HepG2 (cell line): ENCODE measurements around the gene INHA. TPM values are rescaled to one million over a fixed set of nuclear protein-coding genes. Genes with fewer than 3 reads are reported as not detected.

ENCODE experiments used
- CCAR2 ChIP-seq: fragments of 200-400 bp; formaldehyde crosslinking; optimal IDR thresholded peaks from 2 replicates; pipeline ENCODE3; 2018; ENCODE audit warnings: low read depth, mild to moderate bottlenecking, low read length, moderate library complexity
- CEBPB ChIP-seq: IDR thresholded peaks from 2 replicates; pipeline ENCODE4 v1.6.1; 2011; ENCODE audit warnings: low read depth, low read length, improper control_type of control experiment, borderline replicate concordance
- CERS6 ChIP-seq: sonication (generic); formaldehyde crosslinking; IDR thresholded peaks from 2 replicates; pipeline ENCODE4 v1.5.0; 2020; ENCODE audit warnings: missing genetic modification reagents
- CHD4 ChIP-seq: fragments of 200-600 bp; sonication (generic); IDR thresholded peaks from 2 replicates; pipeline ENCODE4 v1.7.0; 2017; ENCODE audit warnings: mild to moderate bottlenecking, low read length, borderline replicate concordance
- ELF4 ChIP-seq: sonication (generic); formaldehyde crosslinking; IDR thresholded peaks from 2 replicates; pipeline ENCODE4 v1.5.0; 2020; ENCODE audit warnings: missing genetic modification reagents, mild to moderate bottlenecking, moderate library complexity, borderline replicate concordance
- GPN1 ChIP-seq: sonication (generic); formaldehyde crosslinking; IDR thresholded peaks from 2 replicates; pipeline ENCODE4 v1.5.1; 2020; ENCODE audit warnings: missing genetic modification reagents, borderline replicate concordance
- IRF1 ChIP-seq: sonication (generic); formaldehyde crosslinking; IDR thresholded peaks from 2 replicates; pipeline ENCODE4 v1.4.0; 2020; ENCODE audit warnings: low read depth, mild to moderate bottlenecking, missing genetic modification reagents
- KDM3A ChIP-seq: IDR thresholded peaks from 2 replicates; pipeline ENCODE4 v1.6.1; 2018; ENCODE audit warnings: low read depth, missing compliant biosample characterization
- RORA ChIP-seq: sonication (generic); formaldehyde crosslinking; IDR thresholded peaks from 2 replicates; pipeline ENCODE4 v1.5.0; 2020; ENCODE audit warnings: mild to moderate bottlenecking, missing genetic modification reagents, moderate library complexity
- SMAD1 ChIP-seq: sonication (generic); formaldehyde crosslinking; IDR thresholded peaks from 2 replicates; pipeline ENCODE4 v1.4.0; 2020; ENCODE audit warnings: missing genetic modification reagents, low read depth, mild to moderate bottlenecking, borderline replicate concordance
- TEF ChIP-seq: sonication (generic); formaldehyde crosslinking; IDR thresholded peaks from 2 replicates; pipeline ENCODE4 v1.5.0; 2020; ENCODE audit warnings: missing genetic modification reagents
- THAP11 ChIP-seq: IDR thresholded peaks from 2 replicates; pipeline ENCODE4 v1.6.1; 2016; ENCODE audit warnings: missing biosample characterization, missing genetic modification reagents
- TRAFD1 ChIP-seq: sonication (generic); formaldehyde crosslinking; IDR thresholded peaks from 2 replicates; pipeline ENCODE4 v1.5.1; 2020; ENCODE audit warnings: missing genetic modification reagents, mild to moderate bottlenecking, borderline replicate concordance
- XRCC5 ChIP-seq: fragments of 200-400 bp; formaldehyde crosslinking; optimal IDR thresholded peaks from 2 replicates; pipeline ENCODE3; 2017; ENCODE audit warnings: mild to moderate bottlenecking, low read length
- ZBTB37 ChIP-seq: sonication (generic); formaldehyde crosslinking; IDR thresholded peaks from 2 replicates; pipeline ENCODE4 v1.4.0; 2020; ENCODE audit warnings: mild to moderate bottlenecking, missing genetic modification reagents
- ZHX1 ChIP-seq: sonication (generic); formaldehyde crosslinking; IDR thresholded peaks from 2 replicates; pipeline ENCODE4 v1.8.1; 2022; ENCODE audit warnings: low read depth, mild to moderate bottlenecking, missing genetic modification reagents
- ZNF253 ChIP-seq: sonication (generic); formaldehyde crosslinking; IDR thresholded peaks from 2 replicates; pipeline ENCODE4 v1.8.0; 2022; ENCODE audit warnings: mild to moderate bottlenecking, missing genetic modification reagents, borderline replicate concordance
- ZNF382 ChIP-seq: sonication (generic); formaldehyde crosslinking; IDR thresholded peaks from 2 replicates; pipeline ENCODE4 v1.5.0; 2020; ENCODE audit warnings: missing genetic modification reagents, mild to moderate bottlenecking, borderline replicate concordance
- ZNF562 ChIP-seq: sonication (generic); formaldehyde crosslinking; IDR thresholded peaks from 2 replicates; pipeline ENCODE4 v1.8.0; 2022; ENCODE audit warnings: missing genetic modification reagents, borderline replicate concordance
- ZNF777 ChIP-seq: sonication (generic); formaldehyde crosslinking; IDR thresholded peaks from 2 replicates; pipeline ENCODE4 v1.4.0; 2020; ENCODE audit warnings: missing genetic modification reagents
- polyA plus RNA-seq, 8 experiments: library from polyadenylated mRNA; depleted of rRNA in 3 of 8; stranded (reverse) in 7 of 8; unstranded in 1 of 8; fragments of >200 nt; fragmentation: Illumina TruSeq in 4 of 8; extraction: Trizol in 4 of 8; gene quantifications; 2 replicates each; pipeline versions ENCODE4 v1.2.1 to v1.2.3, GENCODE V29; 2011 to 2016; ENCODE audit warnings: low read depth in 4 of 8, missing spikeins in 1 of 8, mixed read lengths in 1 of 8; ENCODE audit not compliant: insufficient read depth in 1 of 8
- total RNA-seq, 5 experiments: library from RNA; depleted of rRNA; stranded (reverse); fragments of >200 nt; fragmentation: Illumina TruSeq; extraction: Trizol; gene quantifications; 2 replicates each; pipeline ENCODE4 v1.2.3, GENCODE V29; 2016; ENCODE audit warnings: low read depth in 1 of 5

Gene INHA
- total and polyA plus RNA-seq, 2 of the 13 experiments (the other 11 are each of a cell fraction or from before 2014, with no cell fraction given): 4.1 to 15.2 TPM

GRCh38 chr2:219543596-219544358 is 28.3 kb upstream of the INHA start, which contains the start of the genes CHPF and TMEM198 (continued):
- no peak for TF ChIP-seq CEBPB
- TF ChIP-seq CCAR2: peak; percentile 51
- TF ChIP-seq ZNF253 (CRISPR knock-in tag): peak; percentile 73; the same call in 1 of the 2 replicates
- no peak for TF ChIP-seq GPN1 (CRISPR knock-in tag)
- TF ChIP-seq ZNF777: peak; percentile 85
- TF ChIP-seq ZNF562 (CRISPR knock-in tag): no peak
- TF ChIP-seq TRAFD1 (CRISPR knock-in tag): no peak; the same call in 1 of the 2 replicates
- peak; percentile 86 for TF ChIP-seq CERS6 (CRISPR knock-in tag)
- TF ChIP-seq XRCC5: peak; percentile 92
- TF ChIP-seq ZBTB37 (CRISPR knock-in tag): 0 out of 2 replicates have a peak, but pooled peaks have one; percentile 29
- peak; percentile 92 for TF ChIP-seq THAP11 (CRISPR knock-in tag)
- TF ChIP-seq KDM3A (CRISPR knock-in tag): peak; percentile 83; the same call in 1 of the 2 replicates
- TF ChIP-seq CHD4: no peak
- TF ChIP-seq ZHX1 (CRISPR knock-in tag): peak; percentile 84; the same call in 1 of the 2 replicates
- 0 out of 2 replicates have a peak, but pooled peaks have one; percentile 30 for TF ChIP-seq RORA (CRISPR knock-in tag)
- TF ChIP-seq TEF (CRISPR knock-in tag): peak; percentile 83
- TF ChIP-seq IRF1: 0 out of 2 replicates have a peak, but pooled peaks have one; percentile 63
- no peak; the same call in 1 of the 2 replicates for TF ChIP-seq ELF4 (CRISPR knock-in tag)
- TF ChIP-seq SMAD1 (CRISPR knock-in tag): peak; percentile 26; the same call in 1 of the 2 replicates
- TF ChIP-seq ZNF382 (CRISPR knock-in tag): no peak
